Neural progenitor cell (in vitro differentiated cells): Measurements from ENCODE around the gene PROSER2.

ENCODE experiments used
- EZH2 ChIP-seq: fragments of 200-600 bp; sonication (generic); IDR thresholded peaks from 2 replicates; pipeline ENCODE4 v1.6.1; 2017; ENCODE audit warnings: antibody characterized with exemption, mild to moderate bottlenecking, moderate library complexity
- EZH2phosphoT487 ChIP-seq: fragments of 200-600 bp; sonication (generic); IDR thresholded peaks from 2 replicates; pipeline ENCODE4 v1.6.1; 2017; ENCODE audit warnings: antibody characterized with exemption
- TF ChIP-seq, protein P1 (sequence below): fragments of 200-600 bp; sonication (generic); IDR thresholded peaks from 2 replicates; pipeline ENCODE4 v1.5.1; 2017; ENCODE audit warnings: antibody characterized with exemption, mild to moderate bottlenecking

DNA sequence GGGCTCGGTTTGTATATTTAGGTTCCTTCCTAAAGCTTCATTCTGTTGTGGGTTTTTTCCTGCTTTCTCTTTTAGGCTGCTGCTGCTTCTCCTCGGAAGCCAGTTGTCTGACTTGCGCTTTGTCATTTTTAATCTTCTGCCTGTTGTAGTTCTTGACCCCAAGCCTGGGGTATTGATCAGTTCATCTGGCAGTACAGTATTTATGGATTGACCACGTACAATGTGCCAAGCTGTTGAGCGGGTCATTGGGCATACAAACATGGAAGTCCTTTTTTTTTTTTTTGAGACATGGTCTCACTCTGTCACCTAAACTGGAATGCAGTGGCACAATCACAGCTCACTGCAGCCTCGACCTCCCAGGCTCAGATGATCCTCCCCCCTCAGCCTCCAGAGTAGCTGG lies 4.3 kb downstream of the PROSER2 start:
- TF ChIP-seq, protein P1, sequence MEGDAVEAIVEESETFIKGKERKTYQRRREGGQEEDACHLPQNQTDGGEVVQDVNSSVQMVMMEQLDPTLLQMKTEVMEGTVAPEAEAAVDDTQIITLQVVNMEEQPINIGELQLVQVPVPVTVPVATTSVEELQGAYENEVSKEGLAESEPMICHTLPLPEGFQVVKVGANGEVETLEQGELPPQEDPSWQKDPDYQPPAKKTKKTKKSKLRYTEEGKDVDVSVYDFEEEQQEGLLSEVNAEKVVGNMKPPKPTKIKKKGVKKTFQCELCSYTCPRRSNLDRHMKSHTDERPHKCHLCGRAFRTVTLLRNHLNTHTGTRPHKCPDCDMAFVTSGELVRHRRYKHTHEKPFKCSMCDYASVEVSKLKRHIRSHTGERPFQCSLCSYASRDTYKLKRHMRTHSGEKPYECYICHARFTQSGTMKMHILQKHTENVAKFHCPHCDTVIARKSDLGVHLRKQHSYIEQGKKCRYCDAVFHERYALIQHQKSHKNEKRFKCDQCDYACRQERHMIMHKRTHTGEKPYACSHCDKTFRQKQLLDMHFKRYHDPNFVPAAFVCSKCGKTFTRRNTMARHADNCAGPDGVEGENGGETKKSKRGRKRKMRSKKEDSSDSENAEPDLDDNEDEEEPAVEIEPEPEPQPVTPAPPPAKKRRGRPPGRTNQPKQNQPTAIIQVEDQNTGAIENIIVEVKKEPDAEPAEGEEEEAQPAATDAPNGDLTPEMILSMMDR: no peak
- TF ChIP-seq EZH2 (no peak), EZH2phosphoT487 (no peak)
